Stimulated activated CD4-positive, alpha-beta T cell treated with anti-CD3 and anti-CD28 coated beads, Interleukin-2, amount 100 ng/mL, for 24 hours (primary cell): ENCODE data around the gene RASEF.

ENCODE experiments used
- DNase-seq, 2 donors: peaks; one replicate each; pipeline ENCODE4 v3.0.0-alpha.2; 2020

RASEF gene

GRCh38 chr9:83012168-83012921 lies 50.6 kb downstream of the RASEF start:
- DNase-seq, result no peak

DNA sequence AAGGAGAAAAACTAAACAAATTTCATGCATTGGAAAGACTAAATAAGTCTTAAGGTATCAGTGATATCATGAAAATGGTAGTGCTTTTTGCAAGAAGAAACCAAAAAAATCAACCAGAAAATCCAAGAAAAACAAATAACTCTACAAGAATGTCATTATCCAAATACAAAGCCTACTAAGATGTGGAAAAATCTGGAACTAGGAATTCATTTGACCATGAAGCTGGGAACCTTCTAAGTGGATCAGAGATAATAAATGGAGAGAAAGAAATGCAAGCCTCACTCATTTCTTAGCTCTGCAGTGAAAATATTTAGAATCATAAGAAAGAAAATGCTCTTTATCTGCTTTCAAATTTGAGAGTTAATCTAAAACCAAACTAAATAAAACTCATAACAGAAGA lies 51.3 kb downstream of the RASEF start:
- DNase-seq, result no peak

DNA sequence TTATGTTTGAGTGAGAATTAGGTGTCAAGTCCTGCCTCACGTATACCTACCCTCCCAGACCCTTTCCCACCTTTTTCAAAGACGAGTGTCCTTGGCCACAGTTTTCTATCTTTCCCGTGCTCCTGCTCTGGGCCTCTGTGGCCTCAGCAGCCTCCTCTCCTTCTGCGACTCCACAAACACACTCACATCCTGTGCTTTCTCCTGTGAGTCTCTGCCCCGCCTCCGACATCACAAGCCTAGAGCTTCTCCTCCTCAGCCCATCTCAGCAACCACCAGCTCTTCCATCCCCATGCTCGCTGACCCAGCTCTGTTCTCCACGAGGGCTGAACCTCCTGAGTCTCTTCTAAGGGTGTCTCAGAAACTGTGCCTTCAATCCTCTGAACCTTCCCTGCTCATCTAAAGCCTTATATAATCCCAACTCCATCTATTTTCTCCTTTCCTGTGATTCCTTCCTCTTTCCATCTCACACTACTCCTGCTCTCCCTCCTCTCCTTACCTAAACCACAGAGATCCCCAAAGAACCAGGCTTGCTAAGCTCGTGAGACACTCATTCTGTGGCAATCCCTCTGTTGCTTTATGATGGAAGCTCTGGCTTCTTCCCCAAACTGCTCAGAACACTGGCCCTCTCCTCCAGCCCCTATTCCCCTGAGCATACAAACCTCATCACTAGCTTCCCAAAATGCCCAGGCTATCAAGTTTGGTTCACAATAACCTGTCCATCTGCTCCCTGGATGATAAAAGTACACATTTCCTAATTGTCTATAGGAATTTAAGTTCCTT lies 55.2 kb downstream of the RASEF start:
- no peak for DNase-seq

DNA sequence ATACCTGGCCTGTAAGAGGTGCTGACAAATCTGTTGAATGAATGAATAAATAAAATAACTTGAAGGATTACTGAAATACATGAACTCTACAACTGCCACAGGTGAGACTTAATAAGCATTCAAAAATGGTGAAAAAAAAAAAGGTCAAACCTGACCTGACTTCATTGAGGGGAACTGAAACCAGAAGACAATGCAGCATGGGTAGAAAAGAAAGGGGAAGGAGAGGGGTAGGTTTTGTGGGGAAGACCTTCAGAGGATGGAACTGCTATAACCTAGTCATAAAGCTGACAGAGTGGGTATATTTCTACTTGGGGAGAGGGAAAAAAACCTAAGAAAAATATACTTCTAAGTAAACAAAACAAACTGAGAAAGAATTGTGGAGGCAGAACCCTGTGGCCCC lies 56.6 kb downstream of the RASEF start:
- DNase-seq, result no peak

GRCh38 chr9:83005963-83006362 lies 57.0 kb downstream of the RASEF start:
- no peak for DNase-seq

DNA sequence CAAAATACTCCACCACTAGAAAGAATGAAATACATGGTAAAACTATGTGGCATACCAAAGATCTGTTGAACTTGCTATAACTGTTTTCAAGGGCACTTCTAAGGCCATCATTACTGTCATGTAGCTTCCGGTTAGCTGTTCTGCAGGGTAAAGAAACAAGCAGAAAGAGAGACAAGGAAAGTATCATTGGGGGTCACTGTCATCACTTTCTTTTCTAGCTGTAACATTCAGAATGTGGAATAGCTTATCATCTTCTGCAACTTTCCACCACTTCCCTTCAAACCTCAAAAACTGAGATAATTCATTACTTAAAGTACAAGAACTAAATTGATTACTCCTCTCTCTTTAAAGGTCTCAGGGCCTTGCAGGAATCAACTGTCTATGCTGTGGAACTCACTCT lies 57.6 kb downstream of the RASEF start:
- no peak for DNase-seq

DNA sequence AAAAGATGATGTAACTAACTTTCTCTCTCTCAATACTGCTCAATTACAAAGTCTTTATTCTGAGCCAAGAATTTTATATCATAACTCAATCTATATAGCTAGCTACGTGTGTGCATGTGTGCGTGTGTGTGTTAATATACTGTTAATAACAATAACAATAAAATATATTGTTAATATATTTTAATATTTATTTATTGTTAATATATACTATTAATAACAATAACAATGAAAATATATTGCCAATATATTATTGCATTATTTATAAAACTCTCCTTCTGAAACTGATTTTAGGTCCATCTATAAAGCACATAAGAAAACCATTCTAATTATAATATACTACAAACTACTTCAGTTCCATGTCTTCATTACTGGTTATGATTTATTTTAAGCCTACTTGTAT lies 60.6 kb downstream of the RASEF start:
- DNase-seq, result no peak

DNA sequence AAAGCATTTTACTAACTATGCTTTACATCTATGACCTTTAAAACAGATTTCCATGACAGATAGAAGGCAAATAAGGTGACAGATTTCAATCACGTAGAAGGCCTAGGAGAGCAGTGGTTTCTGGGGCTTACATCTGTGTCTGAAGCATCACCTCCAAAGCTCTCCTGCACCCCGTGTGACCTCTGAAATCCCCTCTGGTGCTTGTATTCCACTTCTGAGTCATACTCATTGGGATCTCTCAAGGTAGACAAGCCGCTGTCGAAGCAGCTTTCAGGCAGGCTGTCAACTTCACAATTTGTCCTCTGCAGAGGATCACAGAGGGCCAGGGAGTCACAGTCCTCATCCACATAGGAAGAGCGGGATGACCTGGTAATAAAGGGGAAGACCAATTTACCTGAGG lies 62.2 kb downstream of the RASEF start:
- no peak for DNase-seq

DNA sequence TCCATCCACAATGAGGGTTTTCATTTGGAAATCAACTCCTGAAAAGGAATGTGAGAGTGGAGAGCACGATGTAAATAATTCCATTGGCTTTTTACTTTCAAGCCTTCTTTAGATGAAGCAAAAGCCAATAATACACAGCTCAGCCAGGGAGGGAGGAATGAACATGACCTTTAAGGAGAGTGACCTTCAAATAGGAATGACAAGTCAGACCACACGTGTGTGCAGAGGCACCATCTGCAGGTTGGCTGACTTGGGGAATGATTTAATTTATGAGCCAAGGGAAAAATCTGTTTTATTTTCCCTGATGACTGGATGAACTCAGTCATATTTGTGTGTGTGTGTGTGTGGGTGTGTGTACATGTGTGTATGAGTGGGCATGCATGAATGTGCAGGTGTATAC lies 64.5 kb downstream of the RASEF start:
- DNase-seq, result no peak

GRCh38 chr9:82997476-82998140 lies 65.3 kb downstream of the RASEF start:
- DNase-seq, result no peak

DNA sequence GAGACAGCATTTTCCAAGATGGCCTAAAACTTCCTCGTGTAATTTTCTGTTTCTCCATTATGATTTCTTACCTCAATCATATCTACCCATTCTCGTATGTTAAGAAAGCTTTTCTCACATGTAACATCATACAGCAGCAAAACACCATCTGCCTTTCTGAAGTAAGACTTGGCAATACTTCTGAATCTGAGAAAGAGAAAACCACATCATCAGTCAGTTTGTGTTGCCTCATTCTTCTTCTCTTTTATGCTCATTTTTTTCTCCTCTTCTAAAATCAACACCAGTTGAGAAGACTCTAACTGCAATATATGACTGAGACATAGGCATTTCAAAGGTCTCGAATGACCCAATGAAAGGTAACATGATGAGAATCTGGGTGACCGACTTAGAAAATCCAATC lies 66.0 kb downstream of the RASEF start:
- DNase-seq, result no peak

DNA sequence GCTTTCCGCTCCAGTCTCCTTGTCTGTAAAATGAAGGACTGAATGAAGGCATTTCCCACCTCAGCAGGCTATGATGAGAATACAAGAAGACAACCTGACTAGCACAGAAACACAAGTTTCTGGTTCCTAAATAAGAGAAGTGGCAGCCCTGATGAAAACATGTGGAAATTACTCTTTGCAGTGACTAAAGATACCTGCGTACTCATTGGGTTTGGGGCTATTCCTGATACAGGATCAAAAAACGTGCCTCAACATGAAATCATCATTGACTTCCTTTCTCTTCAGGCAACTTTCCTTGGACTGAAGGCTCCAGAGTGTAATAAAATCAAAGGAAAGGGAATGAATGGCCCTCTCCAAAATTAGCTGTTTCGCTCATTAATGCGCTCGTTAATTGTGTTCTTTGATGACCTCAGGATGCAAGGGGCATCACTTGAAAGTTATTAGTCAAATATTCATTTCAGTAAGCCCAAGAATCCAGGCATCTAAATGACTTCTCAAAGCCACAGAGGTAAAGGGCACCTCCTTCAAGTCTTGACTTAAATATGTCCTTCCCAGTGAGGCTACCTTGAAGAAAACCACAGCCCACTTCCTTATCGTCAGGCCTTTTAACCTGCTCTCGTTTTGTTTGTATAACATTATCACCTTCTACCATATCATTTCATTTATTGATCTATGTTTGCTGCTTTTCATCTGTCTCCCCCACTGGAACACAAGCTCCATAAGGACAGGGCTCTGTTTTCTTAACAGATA lies 68.9 kb downstream of the RASEF start:
- DNase-seq, result no peak

- no peak for DNase-seq
Observed at GRCh38 chr9:82991671-82992070, 71.3 kb downstream of the RASEF start.

DNA sequence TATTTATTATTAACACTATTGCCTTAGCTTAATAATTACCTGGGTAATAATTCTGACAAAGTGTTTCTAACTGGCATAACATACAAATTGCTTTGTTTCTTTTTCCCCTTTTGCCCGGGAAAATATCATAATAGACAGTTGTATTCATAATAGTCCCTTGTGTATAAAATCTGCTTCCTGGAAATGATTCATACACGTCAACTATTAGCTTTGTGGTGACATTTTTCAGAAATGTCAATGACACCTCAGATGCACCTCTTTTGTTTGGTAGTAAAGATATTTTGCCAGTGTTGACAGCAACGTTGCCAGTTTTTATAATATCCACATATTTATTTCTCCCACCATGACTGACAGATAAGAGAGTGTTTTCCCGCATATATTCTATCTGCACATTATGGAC lies 73.0 kb downstream of the RASEF start:
- no peak for DNase-seq

DNA sequence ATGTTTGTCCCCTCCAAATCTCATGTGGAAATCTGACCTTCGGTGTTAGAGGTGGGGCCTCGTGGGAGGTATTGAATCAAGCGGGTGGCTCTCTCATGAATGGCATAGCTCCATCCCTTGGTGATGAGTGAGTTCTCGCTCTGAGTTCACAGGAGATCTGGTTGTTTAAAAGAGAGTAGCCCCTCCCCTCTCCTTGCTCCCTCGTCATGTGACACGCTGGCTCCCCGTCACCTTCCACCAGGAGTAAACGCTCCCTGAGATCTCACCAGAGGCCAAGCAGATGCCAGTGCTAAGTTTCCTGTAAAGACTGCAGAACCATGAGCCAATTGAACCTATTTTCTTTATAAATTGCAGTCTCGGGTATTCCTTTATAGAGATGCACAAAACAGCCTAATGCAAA lies 74.5 kb downstream of the RASEF start:
- no peak for DNase-seq

GRCh38 chr9:82987370-82988189 lies 75.4 kb downstream of the RASEF start:
- DNase-seq, result no peak

- no peak for DNase-seq
Observed at GRCh38 chr9:82981552-82981951, 81.4 kb downstream of the RASEF start.

DNA sequence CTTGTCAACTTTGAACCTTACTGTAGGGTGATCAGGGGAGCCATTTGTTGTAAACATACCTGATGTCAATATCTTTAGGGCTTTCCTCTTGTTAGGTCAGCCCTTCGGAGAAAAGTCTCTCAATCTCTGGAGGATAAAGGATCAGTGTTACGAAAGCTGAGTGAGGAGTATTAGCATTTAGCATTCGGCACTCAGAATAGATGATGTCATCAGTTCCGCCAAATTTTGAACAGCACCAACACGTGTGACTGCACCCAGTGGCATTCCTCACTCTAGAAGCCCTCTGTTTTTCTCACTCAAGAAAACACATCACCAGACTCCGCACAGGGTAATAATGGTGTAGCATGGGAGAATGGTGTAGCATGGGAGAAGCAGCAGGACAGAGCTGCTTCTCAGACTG lies 87.8 kb downstream of the RASEF start:
- DNase-seq, result no peak

GRCh38 chr9:82972446-82972845 lies 90.5 kb downstream of the RASEF start:
- no peak for DNase-seq

DNA sequence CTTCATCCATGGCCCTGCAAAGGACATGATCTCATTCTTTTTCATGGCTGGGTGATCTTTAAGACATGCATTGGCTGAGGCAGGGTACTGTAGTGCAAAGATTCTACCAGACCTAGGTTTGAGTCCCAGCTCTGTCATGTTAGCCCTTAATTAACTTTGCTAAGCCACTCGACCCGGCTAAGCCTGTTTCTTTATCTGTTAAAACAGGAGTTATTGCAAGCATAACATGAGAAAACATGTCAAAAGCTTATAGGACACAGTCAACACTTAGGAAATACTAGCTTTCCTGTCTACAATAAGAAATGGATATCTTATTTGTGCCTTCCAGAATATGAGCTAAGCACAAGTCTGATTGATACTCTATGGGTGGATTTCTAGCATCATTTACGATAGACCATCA lies 92.6 kb downstream of the RASEF start:
- DNase-seq, result no peak

DNA sequence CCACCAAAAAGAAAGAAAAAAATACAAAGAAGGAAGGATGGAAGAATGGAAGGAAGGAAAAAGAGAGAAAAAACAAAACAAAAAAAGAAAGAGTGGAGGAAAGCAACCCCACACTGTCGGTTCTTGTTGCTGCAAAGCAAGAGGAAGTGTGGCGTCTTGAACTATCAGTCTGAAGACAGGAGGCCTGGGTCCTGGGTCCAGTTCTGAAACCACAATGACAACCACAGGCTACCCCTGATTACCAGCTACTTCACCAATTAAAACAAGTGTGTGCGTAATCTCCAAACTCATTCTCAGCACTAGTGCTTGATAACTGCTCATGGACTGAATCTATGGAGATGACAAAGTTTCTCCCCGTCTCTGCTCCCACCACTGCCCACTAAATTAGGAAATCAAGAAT lies 93.7 kb downstream of the RASEF start:
- DNase-seq, result no peak

DNA sequence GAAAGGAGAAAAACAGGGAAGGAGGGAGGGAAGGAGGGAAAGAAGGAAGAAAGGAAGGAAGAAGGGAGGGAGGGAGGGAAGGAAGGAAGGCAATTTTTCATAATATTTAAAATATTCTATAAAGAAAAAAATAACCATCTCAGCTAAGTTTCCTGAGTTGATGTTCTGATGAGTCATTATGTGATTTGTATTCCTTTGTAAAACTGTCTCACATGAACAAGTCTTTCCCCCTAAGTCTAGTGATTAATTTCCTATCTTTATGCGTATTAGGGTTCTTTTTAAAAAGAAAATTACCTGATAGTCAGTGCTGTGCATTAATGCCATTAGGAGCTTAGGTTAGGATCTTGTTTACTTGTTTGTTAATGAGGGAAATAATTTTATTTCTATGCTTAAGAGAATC lies 94.1 kb downstream of the RASEF start:
- no peak for DNase-seq
